G401.6 (cell line): ENCODE data around the gene HRG.
"Not testable (repeated sequence)": the region's sequence is repeated elsewhere in the genome, so short reads cannot be mapped to it uniquely, and the experiment has no call there.

Experiments
- FAIRE-seq: peaks from 2 replicates; lab custom pipeline; 2012; peaks lifted over from hg19 to GRCh38; lab: Jason Lieb, UNC

The HRG gene

GRCh38 chr3:186682812-186683211 lies 17.0 kb downstream of the HRG start:
- FAIRE-seq, result no peak

GRCh38 chr3:186683979-186684378 lies 18.2 kb downstream of the HRG start:
- FAIRE-seq, result no peak

GRCh38 chr3:186686475-186686874 lies 20.7 kb downstream of the HRG start:
- FAIRE-seq, result not testable (repeated sequence)

- no peak for FAIRE-seq
These were observed 21.4 kb downstream of the HRG start for GRCh38 chr3:186687120-186687651.

- FAIRE-seq, result not testable (repeated sequence)
These were observed 24.5 kb downstream of the HRG start for GRCh38 chr3:186690304-186690703.

GRCh38 chr3:186691676-186692075 lies 25.9 kb downstream of the HRG start:
- FAIRE-seq, result no peak

- FAIRE-seq, result no peak
These were observed 28.0 kb downstream of the HRG start for GRCh38 chr3:186693843-186694242.

GRCh38 chr3:186694288-186695032 lies 28.6 kb downstream of the HRG start:
- no peak for FAIRE-seq

GRCh38 chr3:186696522-186696921 lies 30.7 kb downstream of the HRG start:
- FAIRE-seq, result no peak

GRCh38 chr3:186697510-186697909 lies 31.7 kb downstream of the HRG start:
- no peak for FAIRE-seq

- FAIRE-seq, result no peak
These were observed 34.5 kb downstream of the HRG start for GRCh38 chr3:186700267-186700666.

GRCh38 chr3:186702451-186702850 lies 36.6 kb downstream of the HRG start:
- not testable (repeated sequence) for FAIRE-seq

GRCh38 chr3:186705882-186706780 lies 40.3 kb downstream of the HRG start:
- no peak for FAIRE-seq

GRCh38 chr3:186708983-186709679 lies 43.3 kb downstream of the HRG start:
- FAIRE-seq, result no peak

- FAIRE-seq, result not testable (repeated sequence)
These were observed 44.9 kb downstream of the HRG start for GRCh38 chr3:186710694-186711093.

GRCh38 chr3:186713499-186713898 lies 47.7 kb downstream of the HRG start:
- no peak for FAIRE-seq

GRCh38 chr3:186717039-186717457 lies 51.2 kb downstream of the HRG start, which contains the start of gene KNG1:
KNG1 (plus strand) TSS chr3:186717359; CDS start chr3:186717543, 184 bp downstream.
- FAIRE-seq, result no peak

GRCh38 chr3:186719945-186720739 lies 54.3 kb downstream of the HRG start:
- no peak for FAIRE-seq

- no peak for FAIRE-seq
These were observed 56.6 kb downstream of the HRG start for GRCh38 chr3:186722457-186722856.

- no peak for FAIRE-seq
These were observed 59.1 kb downstream of the HRG start for GRCh38 chr3:186724911-186725310.
